SK-N-SH (cell line): ENCODE results near the gene RFX1. TPM values are rescaled to one million over a fixed set of nuclear protein-coding genes. Genes with fewer than 3 reads are reported as not detected.

ENCODE experiments used
- CTCF ChIA-PET: fragments of 300-600, 350-600 bp; formaldehyde crosslinking; extraction: SDS; loops from one replicate; lab custom pipeline; 2021; lab: Yijun Ruan, JAX
- POLR2A ChIA-PET: fragments of 350-600 bp; sonication (Branson Sonifier 250); formaldehyde crosslinking; extraction: SDS; loops from one replicate; lab custom pipeline; 2020; ENCODE audit warnings: antibody characterized with exemption, inconsistent platforms; lab: Yijun Ruan, JAX
- DNase-seq: peaks from one replicate; pipeline ENCODE4 v3.0.0; 2012
- H2AFZ ChIP-seq: fragments of 200-600 bp; sonication (generic); 2 replicates; pipeline ENCODE4 v1.8.1; 2016; ENCODE audit warnings: antibody characterized with exemption, mild to moderate bottlenecking, low read depth
- H3F3A ChIP-seq: fragments of 200-600 bp; sonication (generic); replicated peaks from 2 replicates; pipeline ENCODE3; 2016; ENCODE audit warnings: antibody characterized with exemption, mild to moderate bottlenecking; ENCODE audit not compliant: insufficient read depth
- H3K27ac ChIP-seq, 2 experiments: fragments of 200-500 bp in 1 of 2; fragments of 200-600 bp in 1 of 2; sonication (Bioruptor generic) in 1 of 2; sonication (generic), shearing (Covaris generic) in 1 of 2; 2 replicates each; pipeline versions ENCODE4 v1.5.1 to v1.6.1; 2014 to 2016; ENCODE audit warnings: low read depth in 2 of 2, inconsistent platforms in 1 of 2, low read length in 1 of 2, mild to moderate bottlenecking in 1 of 2, mixed read lengths in 1 of 2
- H3K27me3 ChIP-seq: fragments of 200-600 bp; sonication (generic), shearing (Covaris generic); 2 replicates; pipeline ENCODE4 v1.6.1; 2016; ENCODE audit warnings: mixed run types; ENCODE audit not compliant: insufficient read depth
- H3K36me3 ChIP-seq, 2 experiments: fragments of 200-500 bp in 1 of 2; fragments of 200-600 bp in 1 of 2; sonication (Bioruptor generic) in 1 of 2; sonication (generic) in 1 of 2; replicated peaks in 1 of 2; 2 replicates each; pipeline versions ENCODE3 to v1.5.1; 2014 to 2016; ENCODE audit warnings: low read length in 1 of 2, mild to moderate bottlenecking in 1 of 2; ENCODE audit not compliant: insufficient read depth in 2 of 2, control insufficient read depth in 1 of 2
- H3K4me1 ChIP-seq, 2 experiments: fragments of 200-500 bp in 1 of 2; fragments of 200-600 bp in 1 of 2; sonication (Bioruptor generic) in 1 of 2; sonication (generic), shearing (Covaris generic) in 1 of 2; 2 replicates each; pipeline versions ENCODE4 v1.5.1 to v1.6.1; 2014 to 2016; ENCODE audit warnings: low read depth in 1 of 2, low read length in 1 of 2, mixed run types in 1 of 2; ENCODE audit not compliant: insufficient read depth in 2 of 2, control insufficient read depth in 1 of 2
- H3K4me2 ChIP-seq: fragments of 200-600 bp; sonication (generic), shearing (Covaris generic); 2 replicates; pipeline ENCODE4 v1.6.1; 2017; ENCODE audit warnings: mixed run types
- H3K4me3 ChIP-seq, 2 experiments: fragments of 200-500 bp in 1 of 2; fragments of 200-600 bp in 1 of 2; sonication (Bioruptor generic) in 1 of 2; sonication (generic), shearing (Covaris generic) in 1 of 2; 2 replicates each; pipeline versions ENCODE4 v1.5.1 to v1.8.1; 2014 to 2016; ENCODE audit warnings: low read depth in 2 of 2, inconsistent platforms in 1 of 2, low read length in 1 of 2, mild to moderate bottlenecking in 1 of 2, mixed read lengths in 1 of 2, moderate library complexity in 1 of 2
- H3K79me2 ChIP-seq: fragments of 200-600 bp; sonication (generic); 2 replicates; pipeline ENCODE4 v1.8.1; 2017; ENCODE audit warnings: mild to moderate bottlenecking; ENCODE audit not compliant: insufficient read depth
- H3K9ac ChIP-seq: fragments of 200-600 bp; sonication (generic); 2 replicates; pipeline ENCODE4 v1.6.1; 2017; ENCODE audit warnings: mixed run types
- H3K9me2 ChIP-seq: fragments of 200-600 bp; sonication (generic); 2 replicates; pipeline ENCODE4 v1.6.1; 2017; ENCODE audit warnings: mixed run types
- H3K9me3 ChIP-seq: fragments of 200-600 bp; sonication (generic); 2 replicates; pipeline ENCODE4 v1.6.1; 2017; ENCODE audit warnings: mixed run types, mild to moderate bottlenecking, moderate library complexity
- H4K20me1 ChIP-seq: fragments of 200-600 bp; sonication (generic); 2 replicates; pipeline ENCODE4 v1.6.1; 2017; ENCODE audit warnings: mild to moderate bottlenecking, mixed run types; ENCODE audit not compliant: insufficient read depth
- EP300 ChIP-seq, 2 experiments: IDR thresholded peaks; 2 replicates each; pipeline versions ENCODE4 v1.4.0 to v1.6.1; 2012; ENCODE audit warnings: borderline replicate concordance in 1 of 2, low read depth in 1 of 2, low read length in 1 of 2
- EZH2phosphoT487 ChIP-seq: fragments of 200-600 bp; sonication (generic); IDR thresholded peaks from 2 replicates; pipeline ENCODE4 v1.6.1; 2017; ENCODE audit warnings: low read depth, mixed run types, mild to moderate bottlenecking, antibody characterized with exemption, moderate library complexity, borderline replicate concordance
- FOSL2 ChIP-seq: IDR thresholded peaks from 2 replicates; pipeline ENCODE4 v1.4.0; 2012; ENCODE audit warnings: low read depth, mild to moderate bottlenecking, moderate library complexity, borderline replicate concordance
- GABPA ChIP-seq: IDR thresholded peaks from 2 replicates; pipeline ENCODE4 v1.4.0; 2012; ENCODE audit warnings: low read depth, mild to moderate bottlenecking
- MAX ChIP-seq: IDR thresholded peaks from 2 replicates; pipeline ENCODE4 v1.4.0; 2012; ENCODE audit warnings: low read depth
- MEF2A ChIP-seq: IDR thresholded peaks from 2 replicates; pipeline ENCODE4 v1.4.0; 2012; ENCODE audit warnings: low read depth, borderline replicate concordance
- MXI1 ChIP-seq: IDR thresholded peaks from 2 replicates; pipeline ENCODE4 v1.6.1; 2012; ENCODE audit warnings: mild to moderate bottlenecking, low read depth, low read length, improper control_type of control experiment
- NFIC ChIP-seq: IDR thresholded peaks from 2 replicates; pipeline ENCODE4 v1.4.0; 2012; ENCODE audit warnings: borderline replicate concordance
- NRF1 ChIP-seq: IDR thresholded peaks from 2 replicates; pipeline ENCODE4 v1.6.1; 2012; ENCODE audit warnings: low read depth, mild to moderate bottlenecking, low read length
- RAD21 ChIP-seq: IDR thresholded peaks from 2 replicates; pipeline ENCODE4 v1.6.1; 2012; ENCODE audit warnings: mild to moderate bottlenecking, low read length
- RCOR1 ChIP-seq: fragments of 150-350 bp; IDR thresholded peaks from 2 replicates; pipeline ENCODE4 v1.6.1; 2017; ENCODE audit warnings: antibody characterized with exemption, low read length
- SIN3A ChIP-seq: IDR thresholded peaks from 2 replicates; pipeline ENCODE4 v1.6.1; 2012; ENCODE audit warnings: low read depth, mild to moderate bottlenecking, low read length, moderate library complexity, borderline replicate concordance
- TCF12 ChIP-seq: IDR thresholded peaks from 2 replicates; pipeline ENCODE4 v1.4.0; 2012
- TEAD4 ChIP-seq: IDR thresholded peaks from 2 replicates; pipeline ENCODE4 v1.4.0; 2012; ENCODE audit warnings: mild to moderate bottlenecking, borderline replicate concordance; ENCODE audit not compliant: insufficient read depth
- USF1 ChIP-seq: IDR thresholded peaks from 2 replicates; pipeline ENCODE4 v1.4.0; 2012; ENCODE audit warnings: low read depth, borderline replicate concordance
- YY1 ChIP-seq: IDR thresholded peaks from 2 replicates; pipeline ENCODE4 v1.4.0; 2012; ENCODE audit warnings: low read depth, mild to moderate bottlenecking
- WGBS: methylation state at CpG from one replicate; pipeline ENCODE4 v1.1.6; 2017; ENCODE audit warnings: low lambda C conversion rate; 5-methylcytosine and 5-hydroxymethylcytosine counted together
- polyA plus RNA-seq, 3 experiments: library from polyadenylated mRNA; depleted of rRNA; stranded (reverse); fragments of >200 nt; gene quantifications; 2 replicates each; pipeline ENCODE4 v1.2.3, GENCODE V29; 2012

The RFX1 gene
- polyA plus RNA-seq, 1 of the 3 experiments (the other 2 are of a cell fraction), result 1.5 TPM

- Histone ChIP-seq H3F3A (peaks cover 5% of the 10 kb centered on the region), H3K36me3 (peaks cover 0 to 14% of the 10 kb centered on the region in 2 experiments), H3K9me2 (no peaks in the 10 kb centered on the region), H3K4me3 (no peak overlapping the region), H3K4me2 (no peak overlapping the region), H3K4me1 (no peaks in the 10 kb centered on the region), H4K20me1 (no peaks in the 10 kb centered on the region), H3K79me2 (no peaks in the 10 kb centered on the region), H3K27me3 (no peaks in the 10 kb centered on the region), H3K9ac (no peak overlapping the region), H2AFZ (no peak overlapping the region), H3K27ac (no peak overlapping the region), H3K9me3 (no peaks in the 10 kb centered on the region)
- ChIA-PET POLR2A (no interaction called here), CTCF (no interaction called here)
- no peak for TF ChIP-seq FOSL2
- TF ChIP-seq TCF12, result no peak
- no peak for TF ChIP-seq NRF1
- TF ChIP-seq EZH2phosphoT487, result no peak
- TF ChIP-seq RAD21, result no peak
- TF ChIP-seq SIN3A, result no peak
- no peak for TF ChIP-seq RCOR1
- WGBS, result 93% methylated on average over 5 of the region's 14 CpGs
- no peak for DNase-seq
Measured at GRCh38 chr19:13966684-13967128, 39.4 kb downstream of the RFX1 start.

GRCh38 chr19:13965926-13966683 is 40.0 kb downstream of the RFX1 start:
- WGBS, result 89% methylated on average over 15 of the region's 20 CpGs
- Histone ChIP-seq H3K9me3 (no peaks in the 10 kb centered on the region), H3K27ac (no peak overlapping the region), H3F3A (peaks cover 5% of the 10 kb centered on the region), H3K36me3 (peaks cover 0 to 15% of the 10 kb centered on the region in 2 experiments), H3K4me2 (no peak overlapping the region), H2AFZ (no peak overlapping the region), H3K4me3 (no peak overlapping the region), H3K27me3 (no peaks in the 10 kb centered on the region), H3K9me2 (no peaks in the 10 kb centered on the region), H3K4me1 (no peaks in the 10 kb centered on the region), H3K9ac (no peak overlapping the region), H3K79me2 (no peaks in the 10 kb centered on the region), H4K20me1 (no peaks in the 10 kb centered on the region)
- POLR2A ChIA-PET, result no interaction called here
- DNase-seq, result no peak
- CTCF ChIA-PET, result no interaction called here
- no peak for TF ChIP-seq TEAD4
- TF ChIP-seq MAX, result no peak
- TF ChIP-seq SIN3A, result no peak
- TF ChIP-seq USF1, result no peak
- TF ChIP-seq GABPA, result no peak
- TF ChIP-seq FOSL2, result no peak
- TF ChIP-seq TCF12, result no peak
- no peak for TF ChIP-seq MEF2A
- no peak for TF ChIP-seq MXI1
- no peak for TF ChIP-seq NFIC
- no peak for TF ChIP-seq YY1
- no peak for TF ChIP-seq EP300 (IDR thresholded peaks at IDR 0.05; ENCODE audit: borderline replicate concordance in 1 of 2, low read depth in 1 of 2, low read length in 1 of 2)
